NCI-H1417 (cell line): Measurements from ENCODE around the gene DBP.

Experiments
- DNase-seq, 3 experiments: peaks; one replicate each; lab custom pipeline; 2025; lab: John Stamatoyannopoulos, UW

Gene DBP

DNA sequence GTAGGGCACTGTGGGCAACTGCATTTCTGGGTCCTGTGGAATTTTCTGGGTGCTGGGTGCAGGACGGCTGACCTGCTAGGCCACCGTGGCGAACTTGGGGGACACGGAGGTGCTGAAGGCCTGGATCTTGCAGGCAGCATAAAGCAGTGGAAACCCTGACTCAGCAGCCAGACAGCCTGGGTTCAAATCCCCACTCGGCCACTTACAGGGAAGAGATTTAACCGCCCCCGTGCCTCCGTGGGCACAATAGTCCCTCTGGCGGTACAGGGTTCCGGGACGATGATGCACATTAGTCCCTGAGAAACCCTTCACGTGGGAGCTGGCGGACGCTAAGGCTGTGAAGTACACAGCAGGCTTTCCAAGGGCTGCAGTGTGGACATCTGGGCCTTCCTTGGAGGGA, 25.3 kb downstream of the DBP start:
- no peak for DNase-seq

DNA sequence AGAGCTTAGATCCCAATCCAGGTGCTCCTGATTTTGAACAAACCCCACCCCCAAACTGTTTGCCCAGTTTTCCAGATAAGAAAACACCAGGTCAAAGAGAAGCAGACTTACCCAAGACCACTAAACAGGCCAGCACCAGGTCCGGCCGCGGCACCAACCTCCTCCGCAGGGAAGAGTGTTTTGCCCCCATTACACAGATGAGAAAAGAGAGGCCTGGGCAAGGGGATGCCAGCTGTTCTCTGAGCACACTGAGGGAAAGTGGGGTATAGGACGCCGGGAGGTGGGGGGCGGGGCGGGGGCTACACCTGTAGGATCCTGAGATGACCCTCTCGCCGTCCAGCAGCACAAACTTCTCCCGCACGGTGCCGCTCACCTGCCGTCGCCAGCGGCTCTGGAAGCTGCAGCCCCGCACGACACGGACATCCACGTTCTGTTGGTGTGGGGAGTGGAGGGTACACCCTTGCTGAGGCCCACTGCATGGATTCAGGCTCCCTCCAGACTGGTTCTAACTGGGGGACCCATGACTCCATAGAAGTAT, 27.5 kb downstream of the DBP start:
- no peak for DNase-seq

DNA sequence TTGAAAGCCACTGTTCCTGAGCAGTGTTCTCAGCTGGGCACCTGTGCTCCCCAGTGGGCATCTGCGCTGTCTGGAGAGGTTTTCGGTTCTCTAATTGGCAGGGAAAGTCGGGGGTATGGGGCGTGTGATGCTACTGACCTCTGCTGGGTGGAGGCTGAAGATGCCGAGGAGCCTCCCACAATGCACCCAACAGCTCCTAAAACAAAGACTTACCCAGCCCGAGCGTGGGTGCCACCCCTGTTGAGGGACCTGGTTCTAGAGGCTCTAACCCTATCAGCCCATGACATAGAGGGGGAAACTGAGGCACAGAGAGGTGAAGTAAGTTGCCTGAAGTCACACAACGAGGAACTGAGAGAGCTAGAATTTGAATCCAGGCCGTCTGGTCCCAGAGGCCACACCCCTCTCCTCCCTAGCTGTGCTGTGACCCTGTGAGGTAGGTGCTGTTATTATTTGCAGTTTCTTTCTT, 28.3 kb downstream of the DBP start:
- DNase-seq, result peak; percentile 15 to 68 (median 40)

DNA sequence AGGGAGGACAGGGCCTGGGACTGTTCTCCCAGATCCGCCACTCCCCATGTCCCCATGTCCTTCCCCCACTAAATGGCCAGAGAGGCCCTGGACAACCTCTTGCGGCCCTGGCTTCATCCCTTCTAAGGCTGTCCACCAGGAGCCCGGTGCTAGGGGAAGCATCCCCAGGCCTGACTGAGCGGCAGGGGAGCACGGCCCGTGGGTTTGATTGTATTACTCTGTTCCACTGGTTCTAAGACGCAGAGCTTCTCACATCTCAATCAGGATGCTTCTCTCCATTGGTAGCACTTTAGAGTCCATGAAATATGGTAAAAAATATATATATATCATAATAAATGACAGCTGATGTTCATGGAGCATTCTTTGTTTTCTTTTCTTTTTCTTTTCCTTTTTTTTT, 29.8 kb downstream of the DBP start:
- DNase-seq, result no peak

DNA sequence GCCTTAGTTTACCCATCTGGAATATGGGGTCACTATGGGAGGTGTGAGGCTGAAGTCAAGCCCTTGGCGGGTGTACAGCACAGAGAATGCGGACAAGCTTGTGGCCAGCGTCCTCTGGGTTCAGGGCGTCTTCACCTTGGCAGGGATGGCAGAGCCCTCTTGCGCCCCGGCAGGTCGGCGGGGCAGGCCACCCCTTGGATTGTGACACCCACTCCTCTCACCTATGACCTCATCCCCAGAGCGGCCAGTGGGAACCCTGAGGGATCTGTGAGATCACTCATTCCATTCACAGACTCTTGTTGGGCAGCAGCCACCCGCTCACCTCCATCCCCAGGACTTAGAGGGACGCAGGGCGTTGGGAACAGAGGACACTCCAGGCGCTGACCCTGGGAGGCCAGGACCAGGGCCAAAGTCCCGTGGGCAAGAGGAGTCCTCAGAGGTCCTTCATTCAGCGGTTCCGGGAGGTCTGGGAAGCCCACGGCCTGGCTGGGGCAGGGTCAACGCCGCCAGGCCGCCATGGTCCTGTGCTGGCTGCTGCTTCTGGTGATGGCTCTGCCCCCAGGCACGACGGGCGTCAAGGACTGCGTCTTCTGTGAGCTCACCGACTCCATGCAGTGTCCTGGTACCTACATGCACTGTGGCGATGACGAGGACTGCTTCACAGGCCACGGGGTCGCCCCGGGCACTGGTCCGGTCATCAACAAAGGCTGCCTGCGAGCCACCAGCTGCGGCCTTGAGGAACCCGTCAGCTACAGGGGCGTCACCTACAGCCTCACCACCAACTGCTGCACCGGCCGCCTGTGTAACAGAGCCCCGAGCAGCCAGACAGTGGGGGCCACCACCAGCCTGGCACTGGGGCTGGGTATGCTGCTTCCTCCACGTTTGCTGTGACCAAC, 30.5 kb downstream of the DBP start, which contains the start of gene SPACA4:
Gene SPACA4, plus strand, starts transcription at position 280 of the 896 bp plus-strand sequence. Its CDS starts 237 bp downstream, at position 517.
- no peak for DNase-seq

DNA sequence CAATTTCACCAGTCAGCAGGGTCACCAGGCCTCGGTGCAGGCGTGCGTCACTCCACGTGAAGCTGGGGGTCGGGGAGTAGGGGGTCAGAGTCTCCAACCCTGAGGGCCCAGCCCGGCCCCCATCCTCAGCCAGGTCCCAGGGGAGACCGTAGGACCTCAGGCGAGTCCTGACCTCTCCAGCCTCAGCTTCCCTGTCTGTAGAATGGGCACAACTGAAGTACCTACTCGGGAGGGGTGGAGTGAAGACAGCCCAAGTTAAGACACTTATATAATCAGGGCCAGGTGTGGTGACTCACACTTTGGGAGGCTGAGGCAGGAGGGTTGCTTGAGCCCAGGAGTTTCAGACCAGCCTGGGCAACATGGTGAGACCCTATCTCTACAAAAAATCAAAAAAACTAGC, 33.3 kb downstream of the DBP start:
- DNase-seq, result no peak

DNA sequence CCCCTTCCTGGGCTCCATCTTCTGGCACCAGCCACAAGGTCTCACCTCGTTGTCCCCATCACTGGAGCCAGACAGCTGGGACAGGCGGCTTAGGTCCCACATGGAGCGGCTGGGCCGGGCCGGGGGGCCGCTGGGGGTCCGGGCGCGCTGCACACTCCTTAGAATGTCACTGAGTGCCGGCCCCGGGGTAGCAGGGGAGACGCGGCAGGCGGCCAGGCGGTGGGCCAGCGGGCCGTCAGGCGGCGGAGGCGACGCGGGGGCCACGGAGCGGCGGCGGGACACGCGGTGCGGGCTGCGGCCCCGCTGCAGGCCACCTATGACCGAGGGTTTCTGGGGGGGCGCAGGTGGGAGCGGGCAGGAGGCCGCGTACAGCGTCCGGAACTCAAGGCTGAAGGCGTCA, 33.7 kb downstream of the DBP start:
- no peak for DNase-seq

DNA sequence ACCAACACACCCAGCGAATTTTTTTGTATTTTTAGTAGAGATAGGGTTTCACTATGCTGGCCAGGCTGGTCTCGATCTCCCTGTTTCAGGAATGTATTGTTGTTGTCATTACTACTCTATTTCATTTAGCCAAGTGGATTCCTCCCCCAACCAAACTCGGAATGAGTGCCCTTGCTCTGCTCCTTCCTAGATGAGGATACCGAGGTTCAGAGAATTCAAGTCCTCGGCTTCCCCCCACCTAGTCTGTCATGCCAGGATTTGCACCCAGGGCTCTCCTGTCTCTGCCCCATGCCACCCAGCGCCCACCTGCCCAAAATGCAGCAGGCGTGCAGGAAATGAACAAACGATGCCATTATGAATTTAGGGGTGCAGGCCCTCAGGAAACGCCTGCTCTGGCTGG, 34.2 kb downstream of the DBP start:
- no peak for DNase-seq

DNA sequence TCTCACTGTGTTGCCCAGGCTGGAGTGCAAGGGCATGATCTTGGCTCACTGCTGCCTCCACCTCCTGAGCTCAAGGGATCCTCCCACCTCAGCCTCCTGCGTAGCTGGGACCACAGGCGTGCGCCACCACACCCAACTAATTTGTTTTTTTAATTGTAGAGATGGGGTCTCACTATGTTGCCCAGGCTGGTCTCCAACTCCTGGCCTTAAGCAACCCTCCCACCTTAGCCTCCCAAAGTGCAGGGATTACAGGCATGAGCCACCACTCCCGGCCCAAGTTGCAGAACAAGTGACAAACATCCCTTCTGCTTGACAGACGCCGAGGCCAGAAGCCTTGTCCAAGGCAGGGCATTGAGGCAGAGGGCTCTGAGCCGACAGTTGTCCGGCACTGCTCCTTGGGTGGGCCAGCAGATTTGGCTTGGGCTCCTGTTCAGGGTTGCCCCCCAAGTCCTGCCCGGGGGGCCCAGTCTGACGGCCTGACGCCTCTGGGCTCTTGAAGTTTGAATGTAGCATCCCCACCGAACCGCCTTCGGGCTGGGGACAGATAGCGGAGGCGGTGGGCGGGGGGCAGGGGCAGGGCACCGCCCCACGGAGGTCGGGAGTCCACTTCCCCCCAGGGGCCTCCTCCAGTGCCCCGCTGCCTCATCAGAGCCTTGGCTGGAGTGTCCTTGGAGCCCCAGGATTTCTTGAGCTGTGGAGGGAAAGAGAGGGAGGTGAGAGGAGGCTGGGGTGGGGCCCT, 36.3 kb downstream of the DBP start:
- no peak for DNase-seq

DNA sequence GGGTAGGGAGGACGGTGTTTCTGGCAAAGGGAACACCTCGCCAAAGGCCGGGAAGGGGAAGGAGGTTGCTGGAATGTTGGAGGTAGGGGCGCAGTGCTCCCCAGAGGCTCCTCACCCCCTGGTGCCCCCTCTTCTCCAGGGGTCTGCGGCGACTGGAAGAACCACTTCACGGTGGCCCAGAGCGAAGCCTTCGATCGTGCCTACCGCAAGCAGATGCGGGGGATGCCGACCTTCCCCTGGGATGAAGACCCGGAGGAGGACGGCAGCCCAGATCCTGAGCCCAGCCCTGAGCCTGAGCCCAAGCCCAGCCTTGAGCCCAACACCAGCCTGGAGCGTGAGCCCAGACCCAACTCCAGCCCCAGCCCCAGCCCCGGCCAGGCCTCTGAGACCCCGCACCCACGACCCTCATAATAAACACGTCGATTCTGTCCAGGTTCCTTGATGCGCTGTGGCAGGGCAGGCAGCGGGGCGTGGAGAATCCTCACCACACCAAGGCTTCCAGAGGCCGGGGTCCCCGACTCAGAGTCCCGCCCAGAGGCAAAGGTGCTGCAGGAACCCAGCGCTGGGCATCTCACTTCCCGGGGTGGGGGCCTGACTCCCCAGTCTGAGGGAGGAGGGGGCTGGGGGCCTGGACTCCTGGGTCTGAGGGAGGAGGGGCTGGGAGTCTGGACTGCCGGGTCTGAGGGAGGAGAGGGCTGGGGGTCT, 38.0 kb downstream of the DBP start:
- DNase-seq, result no peak

DNA sequence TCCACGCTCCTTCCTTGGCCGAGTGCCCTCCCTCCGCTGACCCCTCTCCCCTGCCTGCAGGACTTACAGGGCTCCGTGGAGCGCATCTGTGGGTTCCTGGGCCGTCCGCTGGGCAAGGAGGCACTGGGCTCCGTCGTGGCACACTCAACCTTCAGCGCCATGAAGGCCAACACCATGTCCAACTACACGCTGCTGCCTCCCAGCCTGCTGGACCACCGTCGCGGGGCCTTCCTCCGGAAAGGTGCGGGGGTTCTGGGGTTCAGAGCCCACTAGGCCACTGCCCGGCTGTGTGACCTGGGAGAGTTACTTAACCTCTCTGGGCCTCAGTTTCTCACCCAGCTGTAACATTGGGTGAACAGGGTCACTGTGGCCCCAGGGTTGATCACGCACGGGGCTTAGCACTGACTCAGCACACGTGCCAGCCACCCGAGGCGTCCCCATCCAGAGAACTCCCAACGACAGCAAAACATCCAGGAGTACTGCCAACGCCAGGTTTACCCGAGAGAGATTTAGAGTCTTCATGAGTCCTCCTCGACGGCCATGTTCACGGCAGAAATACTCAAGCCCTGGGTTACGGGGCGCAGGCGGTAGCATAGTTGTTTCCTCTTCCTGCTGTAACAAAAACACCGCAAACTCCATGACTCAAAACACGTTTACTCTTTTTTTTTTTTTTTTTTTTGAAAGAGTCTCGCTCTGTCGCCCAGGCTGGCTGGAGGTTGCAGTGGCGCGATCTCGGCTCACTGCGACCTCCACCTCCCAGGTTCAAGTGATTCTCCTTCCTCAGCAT, 40.3 kb downstream of the DBP start:
- no peak for DNase-seq

DNA sequence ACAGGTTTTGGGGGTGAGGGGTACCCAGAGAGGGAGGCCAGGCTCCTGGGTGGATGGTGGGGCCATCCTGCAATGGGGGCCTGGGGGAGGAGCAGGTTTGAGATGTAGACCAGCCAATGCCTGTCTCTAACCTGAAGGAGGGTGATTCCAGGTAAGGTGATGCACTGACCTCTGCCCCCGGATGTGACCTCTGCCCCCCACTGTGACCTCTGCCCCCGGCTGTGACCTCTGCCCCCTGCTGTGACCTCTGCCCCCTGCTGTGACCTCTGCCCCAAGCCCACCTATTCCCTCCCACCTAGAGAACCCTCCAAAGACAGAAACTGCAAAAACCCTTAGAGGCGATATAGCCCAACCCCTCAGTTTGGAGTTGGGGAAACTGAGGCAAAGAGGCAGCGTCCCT, 40.9 kb downstream of the DBP start:
- no peak for DNase-seq

DNA sequence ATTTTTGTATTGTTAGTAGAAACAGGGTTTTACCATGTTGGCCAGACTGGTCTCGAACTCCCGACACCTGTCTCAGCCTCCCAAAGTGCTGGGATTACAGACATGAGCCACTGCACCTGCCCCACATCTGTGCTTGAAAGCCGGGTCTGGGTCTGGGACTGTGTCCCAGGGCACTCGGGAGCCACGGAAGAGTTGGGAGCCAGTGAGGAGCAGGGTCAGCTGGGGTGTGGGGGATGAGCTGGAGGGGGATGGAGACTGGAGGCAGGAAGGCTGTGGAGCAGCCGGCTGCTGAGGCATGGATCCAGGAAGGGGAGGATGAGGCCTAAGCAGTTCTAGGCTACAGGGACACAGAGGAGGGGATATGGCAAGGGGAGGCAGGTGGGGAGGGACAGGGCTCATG, 41.3 kb downstream of the DBP start:
- DNase-seq, result no peak

DNA sequence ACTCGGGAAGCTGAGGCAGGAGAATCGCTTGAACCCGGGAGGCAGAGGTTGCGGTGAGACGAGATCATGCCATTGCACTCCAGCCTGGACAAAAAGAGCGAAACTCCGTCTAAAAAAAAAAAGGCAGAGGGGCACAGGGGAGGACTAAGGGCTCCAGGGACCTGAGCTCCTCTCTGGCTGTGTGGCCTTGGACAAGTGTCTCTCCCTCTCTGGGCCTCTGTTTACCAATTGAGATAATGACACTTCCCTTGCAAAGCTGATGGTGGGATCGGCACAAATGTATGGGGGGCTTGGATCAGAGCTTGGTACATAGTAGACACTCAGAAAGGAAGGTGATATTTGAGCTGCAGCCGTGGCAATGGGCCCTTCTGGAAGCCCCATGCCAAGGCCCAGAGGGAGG, 42.0 kb downstream of the DBP start:
- no peak for DNase-seq

DNA sequence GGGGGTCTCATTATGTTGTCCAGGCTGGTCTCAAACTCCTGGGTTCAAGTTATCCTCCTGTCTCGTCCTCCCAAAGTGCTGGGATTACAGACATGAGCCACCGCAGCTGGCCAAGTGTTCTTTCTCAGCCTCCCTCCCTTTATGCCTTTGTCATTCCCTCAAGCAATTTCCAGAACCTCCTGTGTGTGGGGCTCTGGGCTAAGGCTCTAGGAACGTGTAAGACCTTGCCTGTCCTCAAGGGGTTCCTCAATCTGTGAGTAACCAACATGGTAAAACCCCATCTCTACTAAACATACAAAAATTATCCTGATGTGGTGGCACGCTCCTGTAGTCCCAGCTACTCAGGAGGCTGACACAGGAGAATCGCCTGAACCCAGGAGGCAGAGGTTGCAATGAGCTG, 46.2 kb downstream of the DBP start:
- no peak for DNase-seq

DNA sequence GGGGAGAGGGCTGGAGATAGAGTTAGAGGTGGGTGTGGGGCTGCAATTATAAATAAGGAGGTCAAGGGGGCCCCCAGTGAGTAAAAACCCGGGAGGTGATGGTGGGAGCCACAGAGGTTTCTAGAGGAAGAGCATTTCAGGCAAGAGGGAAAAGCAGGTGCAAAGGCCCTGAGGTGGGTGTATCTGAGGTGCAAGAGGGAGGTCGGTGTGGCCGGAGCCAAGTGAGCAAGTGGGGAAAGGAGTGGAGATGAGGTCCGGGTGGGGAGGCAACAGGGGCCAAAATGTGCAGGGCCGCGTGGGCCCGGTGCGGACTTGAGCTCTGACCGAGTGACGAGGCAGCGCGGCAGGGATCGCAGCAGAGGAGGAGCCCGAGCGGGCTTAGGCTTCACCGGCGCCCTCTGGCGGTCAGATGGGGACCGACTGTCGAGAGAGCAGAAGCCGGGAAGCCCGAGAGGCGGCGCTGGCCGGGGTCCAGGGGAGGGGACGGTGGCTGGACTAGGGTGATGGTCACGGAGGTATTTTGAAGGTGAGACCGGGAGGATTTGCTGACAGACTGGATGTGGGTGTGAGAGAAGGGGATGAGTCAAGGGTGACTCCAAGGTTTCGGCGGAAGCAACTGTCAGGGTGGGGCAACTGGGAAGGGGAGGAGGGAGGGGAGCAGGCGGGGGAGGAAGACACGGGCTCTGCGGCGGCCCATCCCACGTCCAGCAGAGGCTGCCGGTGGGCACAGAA, 48.3 kb downstream of the DBP start:
- DNase-seq, result peak; percentile 65 to 89 (median 82)

DNA sequence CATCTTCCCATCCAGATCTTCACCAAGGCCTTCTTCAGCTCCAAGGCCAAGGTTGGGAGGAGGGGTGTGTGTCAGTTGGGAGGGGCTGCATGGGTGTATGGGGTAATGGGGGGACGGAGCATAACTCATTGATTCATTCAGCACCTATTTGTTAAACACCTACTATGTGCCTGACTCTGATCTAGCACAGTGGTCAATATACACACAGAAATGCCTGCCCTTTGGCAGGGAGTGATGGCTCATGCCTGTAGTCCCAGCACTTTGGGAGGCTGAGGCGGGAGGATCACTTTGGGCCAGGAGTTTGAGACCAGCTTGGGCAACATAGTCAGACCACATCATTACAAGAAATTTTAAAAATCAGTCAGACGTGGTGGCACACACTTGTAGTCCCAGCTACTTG, 49.8 kb downstream of the DBP start:
- no peak for DNase-seq

DNA sequence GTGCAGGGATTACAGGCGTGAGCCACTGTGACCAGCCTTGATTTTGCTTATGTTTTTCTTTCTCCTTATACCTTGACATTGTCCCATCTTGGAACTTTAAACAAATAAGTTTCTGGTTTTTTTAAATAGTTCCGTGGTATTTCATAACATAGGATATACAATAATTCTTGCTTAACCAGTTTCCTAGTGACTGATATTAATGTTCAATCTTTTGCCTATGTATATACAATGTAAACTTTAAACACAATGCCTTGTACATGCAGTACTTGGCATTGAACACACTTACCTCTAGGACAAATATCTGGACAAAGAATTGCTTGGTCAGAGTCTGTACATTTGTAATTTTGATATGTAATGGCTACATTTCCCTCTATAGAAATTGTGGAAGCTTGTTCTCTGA, 55.0 kb downstream of the DBP start:
- no peak for DNase-seq
